ENCODE results near the gene RIPOR3.

The RIPOR3 gene, protein sequence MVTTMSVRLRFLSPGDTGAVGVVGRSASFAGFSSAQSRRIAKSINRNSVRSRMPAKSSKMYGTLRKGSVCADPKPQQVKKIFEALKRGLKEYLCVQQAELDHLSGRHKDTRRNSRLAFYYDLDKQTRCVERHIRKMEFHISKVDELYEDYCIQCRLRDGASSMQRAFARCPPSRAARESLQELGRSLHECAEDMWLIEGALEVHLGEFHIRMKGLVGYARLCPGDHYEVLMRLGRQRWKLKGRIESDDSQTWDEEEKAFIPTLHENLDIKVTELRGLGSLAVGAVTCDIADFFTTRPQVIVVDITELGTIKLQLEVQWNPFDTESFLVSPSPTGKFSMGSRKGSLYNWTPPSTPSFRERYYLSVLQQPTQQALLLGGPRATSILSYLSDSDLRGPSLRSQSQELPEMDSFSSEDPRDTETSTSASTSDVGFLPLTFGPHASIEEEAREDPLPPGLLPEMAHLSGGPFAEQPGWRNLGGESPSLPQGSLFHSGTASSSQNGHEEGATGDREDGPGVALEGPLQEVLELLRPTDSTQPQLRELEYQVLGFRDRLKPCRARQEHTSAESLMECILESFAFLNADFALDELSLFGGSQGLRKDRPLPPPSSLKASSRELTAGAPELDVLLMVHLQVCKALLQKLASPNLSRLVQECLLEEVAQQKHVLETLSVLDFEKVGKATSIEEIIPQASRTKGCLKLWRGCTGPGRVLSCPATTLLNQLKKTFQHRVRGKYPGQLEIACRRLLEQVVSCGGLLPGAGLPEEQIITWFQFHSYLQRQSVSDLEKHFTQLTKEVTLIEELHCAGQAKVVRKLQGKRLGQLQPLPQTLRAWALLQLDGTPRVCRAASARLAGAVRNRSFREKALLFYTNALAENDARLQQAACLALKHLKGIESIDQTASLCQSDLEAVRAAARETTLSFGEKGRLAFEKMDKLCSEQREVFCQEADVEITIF

DNA sequence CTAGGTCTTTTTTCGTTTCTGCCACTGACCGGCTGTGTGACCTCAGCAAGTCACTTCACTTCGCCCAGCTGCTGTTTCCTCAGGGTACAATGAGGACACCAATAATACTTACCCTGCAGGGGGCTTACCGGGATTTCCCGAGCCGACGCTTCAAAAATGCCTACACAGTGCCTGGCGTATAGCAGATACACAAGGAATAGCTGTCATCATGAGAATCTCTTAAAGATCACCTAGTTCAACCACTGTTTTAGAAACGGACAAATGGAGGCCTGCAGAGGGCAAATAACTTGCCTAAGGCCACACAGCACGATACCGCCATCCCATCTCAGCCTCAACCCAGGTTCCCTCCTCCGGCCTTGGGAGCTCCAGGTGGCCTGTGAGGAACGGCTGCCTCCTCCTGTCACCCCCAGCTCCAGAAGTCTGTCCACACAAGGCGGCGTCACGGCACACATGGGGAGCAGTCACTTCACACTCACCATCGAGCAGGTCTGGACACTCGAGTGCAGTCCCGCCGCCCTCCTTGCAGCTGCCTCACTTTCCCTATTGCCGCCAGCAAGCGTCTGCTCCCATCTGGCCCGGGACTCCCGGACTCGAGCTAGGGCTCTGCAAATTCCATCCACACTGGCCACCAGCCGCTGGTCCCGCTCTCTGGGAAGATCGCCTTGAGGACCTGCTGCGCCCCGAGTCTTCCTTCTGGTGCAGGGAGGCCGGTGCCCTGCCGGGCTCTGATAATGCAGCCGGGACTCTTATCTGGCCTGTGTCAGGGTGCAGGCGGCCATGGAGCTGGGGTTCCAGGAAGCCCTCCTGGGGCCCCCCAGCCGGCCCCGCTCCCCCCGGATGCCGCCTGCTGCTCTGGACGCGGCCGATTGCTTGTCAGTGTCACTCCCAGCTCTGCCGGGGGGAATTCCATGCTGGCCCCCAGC, at the start of gene RIPOR3:
RIPOR3 (minus strand) TSS at position 893 of the 923 bp plus-strand sequence; CDS start at position 479, 414 bp downstream.
- DNase-seq: peak; percentile 20

DNA sequence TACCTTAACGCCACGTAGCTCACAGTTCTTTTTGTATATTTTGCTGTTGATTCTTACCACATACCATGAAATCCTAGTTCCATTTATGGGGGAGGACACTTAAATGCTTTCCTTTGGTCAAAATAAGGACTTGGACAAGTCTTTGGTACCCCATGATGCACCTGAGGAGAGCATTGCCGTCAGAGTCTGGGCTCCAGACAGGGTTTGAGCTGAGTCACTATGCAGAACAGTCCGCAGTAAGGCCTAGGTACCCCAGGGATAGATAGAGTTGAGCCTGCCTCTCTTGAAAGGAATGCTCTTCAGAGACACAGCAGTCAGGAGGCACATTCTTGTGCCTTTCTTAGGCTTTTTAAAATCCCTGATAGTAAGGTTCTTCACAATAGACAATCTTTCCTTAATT, 46.0 kb upstream of the RIPOR3 start:
- no peak for DNase-seq

DNA sequence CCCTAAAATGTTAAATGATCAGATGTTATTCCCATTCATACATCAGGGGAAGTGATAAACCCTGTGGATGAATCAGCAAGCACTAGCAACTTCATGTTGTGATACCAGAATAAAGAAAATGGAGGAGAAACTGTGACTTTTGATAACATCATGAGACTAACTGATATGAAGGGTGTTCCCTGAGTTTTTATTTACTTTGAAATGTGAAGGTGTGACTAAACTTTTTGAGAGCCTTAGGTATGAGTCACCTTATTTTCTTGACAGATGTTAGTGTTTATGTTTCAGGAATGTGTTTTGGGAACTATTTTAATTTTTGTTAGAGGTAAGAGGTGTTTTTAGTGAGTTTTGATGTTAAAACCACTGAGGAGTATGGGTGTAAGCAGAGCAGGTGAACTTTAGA, 44.5 kb upstream of the RIPOR3 start:
- no peak for DNase-seq

DNA sequence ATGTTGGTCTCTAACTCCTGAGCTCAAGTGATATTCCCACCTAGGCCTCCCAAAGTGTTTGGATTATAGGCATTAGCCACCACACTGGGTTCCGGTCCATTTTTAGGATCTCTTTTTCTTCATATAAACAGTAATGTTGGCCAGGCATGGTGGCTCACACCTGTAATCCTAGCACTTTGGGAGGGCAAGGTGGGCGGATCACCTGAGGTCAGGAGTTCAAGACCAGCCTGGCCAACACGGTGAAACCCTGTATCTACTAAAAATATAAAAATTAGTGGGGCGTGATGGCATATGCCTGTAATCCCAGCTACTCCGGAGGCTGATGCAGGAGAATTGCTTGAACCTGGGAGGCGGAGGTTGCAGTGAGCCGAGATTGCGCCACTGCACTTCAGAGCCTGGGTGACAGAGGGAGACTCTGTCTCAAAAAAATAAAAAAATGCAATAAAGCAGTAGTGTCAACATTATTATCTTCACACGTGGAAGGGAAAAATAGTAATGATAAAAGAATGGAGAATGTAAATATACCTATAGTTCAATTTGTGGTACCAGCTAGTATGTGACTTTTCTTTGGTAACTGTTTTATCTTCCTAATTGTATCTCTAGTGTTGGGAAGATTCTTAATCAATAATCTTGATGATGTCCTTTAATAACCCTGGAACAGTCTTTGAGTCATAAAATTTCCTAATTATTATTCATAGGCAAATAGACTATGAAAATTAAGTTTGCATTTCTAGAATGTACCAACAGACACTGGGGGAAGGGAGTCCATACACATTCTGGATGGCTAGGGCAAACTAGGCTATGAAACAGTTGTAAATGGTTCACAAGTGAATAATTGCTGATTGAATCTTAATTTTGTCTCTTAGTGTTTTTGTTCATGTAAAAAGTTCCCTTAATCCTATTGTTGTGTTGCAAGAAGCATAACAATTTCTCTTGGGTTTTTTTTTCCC, 43.7 kb upstream of the RIPOR3 start:
- DNase-seq: no peak

DNA sequence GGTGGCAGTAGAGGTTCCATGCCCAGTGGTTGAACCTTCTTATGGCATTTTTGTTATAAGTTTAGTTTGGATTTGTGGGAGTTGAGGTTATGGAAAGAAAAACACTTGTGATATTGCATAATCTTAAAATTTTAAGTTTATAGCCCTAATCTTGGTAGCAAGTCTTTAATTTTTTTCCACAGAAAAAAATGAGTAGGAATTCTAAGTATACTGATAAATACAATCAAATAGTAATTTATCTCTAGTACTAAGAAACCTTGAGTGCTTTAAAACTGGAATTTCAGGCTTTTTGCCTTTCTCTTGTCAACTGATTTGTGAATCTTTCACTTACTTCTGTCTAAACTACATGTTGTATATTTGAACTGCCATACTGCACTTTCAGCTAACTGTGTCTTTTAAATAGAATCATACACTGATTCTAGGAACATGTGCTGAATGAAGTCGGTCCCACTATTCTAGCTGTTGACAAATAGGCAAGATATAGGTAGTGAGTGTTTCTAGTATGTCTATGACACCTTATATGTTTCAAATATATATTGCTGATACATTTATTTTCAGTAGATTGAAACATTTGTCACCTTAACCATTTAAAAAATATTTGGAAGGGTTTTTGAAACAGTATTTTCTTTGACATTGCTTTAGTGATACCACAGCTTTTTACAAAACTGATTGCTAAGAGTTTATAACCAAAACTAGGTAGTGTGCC, 42.5 kb upstream of the RIPOR3 start:
- no peak for DNase-seq

DNA sequence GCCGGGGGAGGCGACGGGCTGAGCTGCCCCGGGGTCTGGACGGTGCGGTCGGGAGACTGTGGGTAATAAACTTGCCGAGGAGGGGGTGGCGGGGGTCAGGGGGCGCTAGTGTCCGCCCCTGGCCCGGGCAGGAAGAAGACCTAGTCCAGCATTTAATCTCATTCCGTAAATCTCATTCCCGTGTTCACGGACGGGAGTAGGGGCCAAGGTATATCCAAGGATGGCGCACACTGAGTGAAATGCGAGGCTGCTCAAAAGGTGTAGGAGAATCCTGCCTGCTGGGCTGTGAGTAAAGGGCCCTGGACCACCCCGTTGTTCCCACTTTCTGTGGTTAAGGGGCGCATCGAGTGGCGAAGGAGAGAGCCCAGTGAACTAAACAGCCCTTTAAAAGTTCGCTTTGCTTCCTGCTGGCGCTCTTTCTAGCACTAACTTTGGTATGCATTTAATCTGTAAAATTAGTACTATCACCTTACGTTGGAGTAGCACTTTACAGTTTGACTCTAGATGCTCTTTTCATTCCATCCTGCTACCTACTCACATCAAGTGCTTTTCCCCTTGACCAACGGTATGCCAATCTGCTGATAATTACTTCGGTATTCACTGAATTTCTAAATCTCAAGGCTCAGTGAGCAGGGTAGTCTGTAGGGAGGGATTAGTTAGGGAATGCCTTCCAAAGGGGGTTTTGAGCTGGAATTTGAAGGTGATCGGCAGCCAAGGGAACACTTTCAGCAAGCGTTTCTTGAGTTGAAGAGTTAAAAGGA, 40.8 kb upstream of the RIPOR3 start:
- no peak for DNase-seq

DNA sequence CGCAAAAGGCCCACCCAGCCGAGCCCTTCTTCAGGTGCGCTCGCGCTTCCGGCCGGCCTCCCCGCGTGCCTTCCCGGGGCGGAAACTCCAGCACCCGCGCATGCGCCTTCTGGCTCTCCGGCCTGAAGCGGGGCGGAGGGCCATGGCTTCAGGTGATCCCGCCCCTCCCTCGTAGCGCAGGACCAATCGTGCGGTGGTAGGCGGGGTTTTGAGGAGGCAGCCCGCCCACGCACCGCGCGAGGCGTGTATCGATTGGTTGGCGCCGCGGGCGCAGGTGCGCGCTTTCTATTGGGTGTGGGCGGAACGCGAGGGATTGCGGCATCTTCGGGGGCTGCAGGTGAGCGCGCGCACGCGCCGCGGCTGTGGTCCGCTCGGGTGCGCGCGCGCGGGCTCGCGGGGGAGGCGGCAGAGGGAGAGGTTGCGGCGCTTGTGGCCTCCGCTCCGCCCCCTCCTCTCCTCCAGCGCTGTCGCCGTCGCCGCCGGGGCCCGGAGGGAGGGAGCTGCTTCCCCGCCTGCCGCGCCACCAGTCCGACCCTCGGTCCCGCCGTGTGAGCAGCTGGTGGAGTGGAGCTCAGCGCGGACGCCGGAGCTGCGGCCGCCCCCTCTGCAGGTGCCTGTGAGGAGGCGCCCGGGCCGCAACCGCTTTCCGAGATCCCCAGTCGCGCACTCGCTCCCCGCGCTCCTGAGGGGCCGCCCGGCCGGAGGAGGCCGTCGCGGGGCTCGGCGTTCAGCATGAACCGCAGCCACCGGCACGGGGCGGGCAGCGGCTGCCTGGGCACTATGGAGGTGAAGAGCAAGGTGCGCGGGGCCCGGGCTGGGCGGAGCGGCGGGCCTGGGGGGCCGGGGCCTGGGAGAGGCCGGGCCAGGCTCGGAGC, 40.0 kb upstream of the RIPOR3 start, which contains the start of gene PARD6B:
PARD6B (plus strand) TSS at position 526 of the 875 bp plus-strand sequence; CDS start at position 733, 207 bp downstream.
- peak; percentile 94 for DNase-seq

DNA sequence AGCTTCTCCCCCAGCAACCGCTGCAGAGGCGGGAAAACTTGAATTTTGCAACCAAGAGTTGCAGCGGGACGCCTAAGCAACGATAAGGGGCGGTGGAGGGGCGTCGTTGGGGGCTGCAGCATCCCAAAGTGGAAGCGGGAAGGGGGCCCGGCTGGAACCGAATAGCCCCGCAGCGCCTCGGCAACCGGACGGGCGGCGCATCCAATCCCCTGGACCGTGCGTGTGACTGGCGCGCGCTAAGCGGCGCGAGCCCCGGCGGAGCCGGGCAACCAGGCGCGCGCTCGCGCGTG, 39.4 kb upstream of the RIPOR3 start:
- DNase-seq: peak; percentile 17

DNA sequence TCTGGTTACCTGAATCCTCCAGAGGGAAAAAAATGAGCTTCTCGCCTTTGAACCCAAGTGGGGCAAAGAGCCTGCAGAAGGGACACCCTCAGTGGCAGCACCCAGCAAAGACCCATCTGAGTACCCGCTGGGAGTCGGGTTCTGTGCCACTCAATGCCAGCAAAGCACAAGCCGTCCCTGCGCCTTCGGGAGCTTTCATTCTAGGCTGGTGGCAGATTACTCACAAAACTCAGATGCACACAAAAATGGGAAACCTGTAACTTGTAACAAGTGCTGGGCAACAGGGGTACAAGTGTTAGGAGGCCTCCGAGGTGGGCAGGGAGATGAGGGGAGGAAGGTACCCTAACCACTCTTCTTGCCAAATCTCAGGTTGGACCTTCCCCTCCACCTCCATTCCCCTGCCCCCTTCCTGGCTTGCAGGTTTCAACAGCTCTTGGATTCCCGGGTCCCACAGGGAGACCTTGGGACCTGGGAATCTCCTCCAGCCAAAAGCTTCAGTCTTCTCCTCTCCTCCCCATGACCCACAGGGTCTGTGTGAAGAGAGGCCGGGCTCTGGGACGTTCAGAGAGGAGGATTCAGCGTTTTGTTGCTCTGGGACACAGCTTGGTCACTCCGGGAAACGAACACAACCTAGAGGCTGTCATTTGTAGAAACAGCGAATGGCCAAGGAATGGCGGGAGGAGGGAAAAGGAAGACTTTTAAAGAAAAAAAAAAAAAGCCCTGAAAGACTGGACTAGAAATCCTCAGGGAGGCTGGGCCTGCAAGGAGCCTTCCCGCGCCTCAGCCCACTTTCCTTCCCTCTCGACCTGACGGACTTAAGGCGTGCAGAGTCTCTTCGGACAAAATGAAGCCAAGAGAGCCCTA, 38.8 kb upstream of the RIPOR3 start:
- DNase-seq: peak; percentile 31

DNA sequence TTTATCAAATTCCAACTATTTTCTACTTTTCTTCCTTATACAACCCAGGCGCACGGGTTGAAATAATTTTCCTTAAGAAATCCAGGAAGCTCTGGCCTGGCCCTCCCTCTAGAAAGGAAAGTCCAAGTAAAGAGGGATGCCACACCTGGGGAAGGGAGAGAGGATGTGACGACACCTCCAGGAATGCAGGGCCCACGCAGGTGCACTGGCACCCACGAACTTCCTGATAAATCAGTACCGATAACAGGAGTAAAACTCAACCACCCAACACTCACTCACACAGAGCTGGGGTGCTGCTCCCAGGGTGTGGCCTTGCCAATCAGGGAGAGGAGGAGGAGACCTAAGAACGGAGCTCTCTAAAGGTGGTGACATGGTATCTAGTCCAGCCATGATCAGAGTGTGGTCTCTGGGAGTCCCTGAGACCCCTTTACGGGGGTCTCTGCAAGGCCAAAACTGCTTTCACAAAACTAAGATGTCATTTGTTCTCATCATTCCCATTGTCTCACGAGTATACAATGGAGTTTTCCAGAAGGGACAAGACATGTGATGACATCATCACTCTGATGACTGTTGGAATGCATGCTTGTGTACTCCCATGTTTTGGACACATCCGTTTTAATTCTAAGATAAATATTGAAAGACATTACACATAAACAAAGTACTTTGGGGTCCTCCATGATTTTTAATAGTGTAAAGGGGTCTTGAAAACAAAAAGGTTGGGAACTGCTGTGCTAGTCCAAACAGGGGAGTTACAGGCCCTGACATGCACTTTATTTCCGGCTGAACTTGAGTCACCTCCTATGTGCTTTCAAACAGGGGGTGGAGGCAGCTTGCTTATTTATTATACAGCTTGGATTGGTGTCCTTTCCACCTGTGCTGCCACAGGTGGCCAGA, 37.9 kb upstream of the RIPOR3 start:
- no peak for DNase-seq

DNA sequence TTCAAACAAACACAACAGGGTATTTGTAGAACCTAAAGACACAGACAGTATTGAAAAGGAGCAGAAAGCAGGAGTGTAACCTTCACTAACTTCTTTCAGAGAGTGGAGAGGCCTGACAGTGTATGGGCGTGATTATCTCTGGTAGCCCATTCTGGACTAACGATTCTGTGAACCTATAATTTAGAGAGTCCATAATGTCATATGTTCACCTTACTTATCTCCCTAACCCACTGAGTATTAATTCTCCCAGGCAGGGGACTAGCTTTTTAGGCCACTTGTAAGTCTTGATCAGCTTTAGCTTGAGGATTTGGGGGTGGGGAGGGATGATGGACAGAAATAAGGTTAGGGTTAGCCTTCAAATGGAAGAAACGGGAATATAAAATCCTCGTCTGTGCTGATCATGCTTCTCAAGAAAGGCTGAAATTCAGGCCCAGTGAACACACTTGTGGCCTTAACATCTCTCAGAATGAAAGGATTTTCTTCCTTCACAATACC, 37.2 kb upstream of the RIPOR3 start:
- DNase-seq: no peak

DNA sequence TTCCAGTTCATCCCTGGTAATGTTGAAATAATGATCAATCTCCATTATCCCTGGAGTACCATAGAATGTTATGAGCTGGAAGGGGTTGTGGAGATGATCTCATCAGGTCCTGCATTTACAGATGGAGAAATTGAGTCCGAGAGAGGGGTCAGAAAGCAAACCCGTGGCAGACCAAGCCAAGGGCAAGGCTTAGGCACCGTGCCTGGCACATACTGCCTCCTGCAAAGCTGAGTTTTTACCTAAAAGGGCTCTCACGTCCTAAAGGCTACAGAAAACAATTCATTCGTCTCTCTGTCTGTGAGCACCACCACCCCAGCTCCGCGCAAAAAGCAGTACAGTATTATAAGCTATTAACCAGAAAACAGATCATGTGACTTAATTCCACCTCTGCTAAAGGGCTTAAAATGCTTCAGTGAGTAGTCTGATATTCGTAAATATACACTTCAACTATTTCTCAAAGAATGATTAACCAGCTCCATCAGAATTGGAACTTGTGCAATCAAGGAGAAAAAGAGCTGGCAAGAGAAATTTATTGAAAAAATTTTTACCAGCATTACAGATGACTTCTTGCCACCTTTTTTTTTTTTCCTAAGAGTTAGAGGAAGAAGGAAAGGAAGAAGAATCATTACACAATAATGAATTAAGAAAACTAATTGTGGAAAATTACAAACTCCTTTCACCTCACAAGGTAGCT, 36.6 kb upstream of the RIPOR3 start:
- no peak for DNase-seq

DNA sequence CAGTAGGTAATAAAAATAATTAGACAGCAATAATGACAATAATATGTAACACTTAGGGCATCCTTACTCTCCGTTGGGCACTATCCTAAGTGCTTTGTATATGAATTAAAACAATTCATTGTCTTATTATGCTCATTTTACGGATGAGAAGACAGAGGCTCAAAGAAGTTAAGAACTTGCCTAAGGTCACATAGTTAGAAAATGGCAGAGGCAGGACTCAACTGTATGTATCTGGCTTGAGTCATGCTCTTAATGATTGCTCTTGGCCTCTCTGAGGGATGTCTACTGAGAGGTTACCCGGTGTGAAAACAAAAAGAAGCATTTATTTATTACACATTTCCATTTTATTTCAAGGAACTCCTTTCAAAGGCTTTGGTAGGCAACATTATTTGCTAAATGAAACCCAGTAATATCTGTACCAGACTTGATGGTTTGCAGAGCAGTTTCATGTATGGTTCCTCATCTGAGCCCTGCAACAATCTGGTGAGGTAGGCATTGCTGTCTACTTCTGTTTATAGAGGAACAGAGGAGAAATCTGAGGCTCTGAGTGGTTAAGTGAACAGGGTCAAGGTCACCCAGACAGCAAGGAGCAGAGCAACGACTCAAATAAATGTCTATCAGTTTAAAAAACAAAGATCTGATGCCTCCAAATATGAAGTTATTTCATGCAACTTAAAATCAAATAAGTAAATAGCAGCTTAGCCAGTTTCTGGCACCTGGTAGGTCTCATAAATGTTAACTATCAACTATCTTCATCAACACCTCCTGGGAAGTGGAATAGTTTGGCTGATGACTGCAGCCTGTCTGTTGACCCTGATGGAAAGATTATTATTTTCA, 35.8 kb upstream of the RIPOR3 start:
- DNase-seq: no peak

DNA sequence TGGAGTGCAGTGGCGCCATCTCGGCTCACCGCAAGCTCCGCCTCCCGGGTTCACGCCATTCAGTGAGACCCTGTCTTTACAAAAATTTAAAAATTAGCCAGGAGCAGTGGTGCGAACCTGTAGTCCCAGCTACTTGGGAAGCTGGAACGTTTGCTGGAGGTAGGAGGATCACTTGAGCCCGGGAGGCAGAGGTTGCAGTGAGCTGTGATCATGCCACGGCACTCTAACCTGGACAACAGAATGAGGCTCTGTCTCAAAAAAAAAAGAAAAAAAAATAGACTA, 34.3 kb upstream of the RIPOR3 start:
- DNase-seq: no peak
